ENCODE measurements around the gene PDE4C.

Gene PDE4C

GRCh38 chr19:18197306-18197705 is 28.9 kb downstream of the PDE4C start:
- no peak for DNase-seq

DNA sequence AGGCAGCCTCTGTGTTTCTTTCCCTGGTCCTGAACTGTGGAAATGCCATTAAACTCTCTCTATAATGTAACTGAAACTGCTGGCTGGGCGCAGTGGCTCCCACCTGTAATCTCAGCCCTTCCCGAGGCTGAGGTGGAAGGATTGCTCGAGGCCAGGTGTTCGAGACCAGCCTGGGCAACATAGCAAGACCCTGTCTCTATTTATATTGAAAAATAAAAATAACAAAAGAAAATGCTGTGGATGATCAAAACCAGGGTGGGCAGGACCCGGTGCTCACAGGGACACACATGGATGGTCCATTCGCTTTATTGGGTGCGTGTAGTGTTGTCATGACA is 29.8 kb downstream of the PDE4C start:
- no peak for DNase-seq

GRCh38 chr19:18194554-18195238 is 31.5 kb downstream of the PDE4C start:
- peak; percentile 51 to 61 for DNase-seq

- DNase-seq, result no peak
Measured at GRCh38 chr19:18194181-18194530, 32.1 kb downstream of the PDE4C start.

DNA sequence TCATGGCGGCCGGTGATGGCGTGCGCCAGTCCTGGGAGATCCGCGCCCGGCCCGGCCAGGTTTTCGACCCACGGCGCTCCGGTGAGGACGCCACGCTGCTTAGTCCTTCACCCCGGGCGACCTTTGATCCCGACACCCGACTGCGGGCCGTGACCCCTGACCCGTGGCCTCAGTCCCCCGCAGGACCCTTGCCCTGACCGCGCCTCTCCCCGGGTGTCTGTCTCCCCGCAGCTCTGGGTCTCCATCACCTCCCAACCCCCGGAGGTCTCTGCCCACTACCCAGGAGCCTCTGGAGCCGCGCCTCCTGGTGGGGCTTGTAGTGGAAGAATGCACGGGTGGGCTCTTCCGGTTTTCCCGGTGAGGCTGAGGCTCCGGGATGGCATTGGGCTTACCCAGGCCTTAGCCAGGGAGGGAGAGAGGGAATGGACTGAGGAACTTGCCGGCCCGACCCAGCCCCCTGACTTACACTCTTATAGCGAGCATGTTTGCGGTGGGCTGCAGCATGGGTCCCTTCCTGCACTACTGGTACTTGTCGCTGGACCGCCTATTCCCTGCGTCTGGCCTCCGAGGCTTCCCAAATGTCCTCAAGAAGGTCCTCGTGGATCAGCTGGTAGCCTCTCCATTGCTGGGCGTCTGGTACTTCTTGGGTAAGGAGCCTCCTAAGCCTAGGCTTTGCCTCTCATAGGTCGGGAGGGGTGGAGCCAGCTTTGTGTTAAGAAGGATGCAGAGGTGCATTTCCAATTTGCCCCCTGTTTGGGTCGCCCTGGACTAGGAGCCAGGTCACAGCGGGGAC is 32.7 kb downstream of the PDE4C start:
- peak; percentile 41 to 46 for DNase-seq

GRCh38 chr19:18192673-18193387 is 33.4 kb downstream of the PDE4C start, which contains the start of gene MPV17L2:
Gene MPV17L2 (plus strand): TSS chr19:18193218. CDS start chr19:18193282, 64 bp downstream.
- peak; percentile 98 for DNase-seq

- DNase-seq, result no peak
Measured at GRCh38 chr19:18191640-18192062, 34.6 kb downstream of the PDE4C start.

DNA sequence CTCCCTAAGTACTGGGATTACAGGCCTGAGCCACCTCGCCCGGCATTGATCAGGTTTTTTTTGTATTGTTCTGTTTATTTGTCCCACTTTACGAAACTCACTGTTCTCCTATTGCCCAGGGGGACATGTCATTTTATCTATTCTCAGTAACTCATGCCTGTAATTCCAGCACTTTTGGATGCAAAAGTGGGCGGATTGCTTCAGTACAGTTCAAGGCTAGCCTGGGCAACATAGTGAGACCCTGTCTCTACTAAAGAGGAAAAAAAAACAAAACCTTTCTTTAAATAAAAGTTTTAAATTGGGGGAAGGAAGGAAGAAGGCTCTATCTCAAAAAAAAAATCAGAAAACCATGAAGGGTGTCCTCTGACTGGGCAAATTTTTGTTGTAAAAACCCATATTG is 36.0 kb downstream of the PDE4C start:
- DNase-seq, result no peak

DNA sequence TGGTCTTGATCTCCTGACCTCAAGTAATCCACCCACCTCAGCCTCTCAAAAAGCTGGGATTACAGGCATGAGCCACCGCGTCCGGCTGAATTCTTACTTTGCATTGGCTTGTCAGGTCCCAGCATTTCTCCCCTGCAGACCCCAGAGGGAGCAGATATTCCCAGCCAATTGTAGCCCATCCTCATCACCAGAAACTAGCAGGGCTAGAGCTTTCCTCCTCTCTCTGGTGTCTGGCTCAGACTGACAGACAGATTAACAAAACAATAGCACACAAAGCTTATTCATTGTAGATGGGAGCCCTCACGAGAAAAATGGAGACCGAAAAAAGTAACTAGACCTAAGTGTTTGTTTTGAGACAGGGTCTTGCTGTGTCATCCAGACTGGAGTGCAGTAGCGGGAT is 40.7 kb downstream of the PDE4C start:
- DNase-seq, result no peak

- no peak for DNase-seq
Measured at GRCh38 chr19:18183529-18183928, 42.7 kb downstream of the PDE4C start.

DNA sequence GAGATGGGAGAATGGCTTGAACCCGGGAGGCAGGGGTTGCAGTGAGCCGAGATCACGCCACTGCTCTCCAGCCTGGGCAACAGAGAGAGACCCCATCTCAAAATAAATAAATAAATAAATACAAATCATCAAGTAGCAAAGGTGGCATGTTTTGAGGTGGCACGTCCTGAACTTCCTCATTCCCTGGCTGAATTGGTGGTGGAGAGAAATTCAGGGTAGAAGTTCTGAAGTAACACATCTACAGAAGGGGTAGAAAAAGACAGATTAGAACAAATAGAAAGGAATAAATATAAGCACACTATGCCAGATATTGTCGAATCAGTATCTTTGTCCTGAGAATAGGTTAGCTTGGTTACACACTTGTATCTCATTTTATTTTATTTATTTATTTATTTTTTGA is 46.3 kb downstream of the PDE4C start:
- DNase-seq, result no peak

GRCh38 chr19:18176367-18177310 is 49.6 kb downstream of the PDE4C start:
- DNase-seq, result no peak

DNA sequence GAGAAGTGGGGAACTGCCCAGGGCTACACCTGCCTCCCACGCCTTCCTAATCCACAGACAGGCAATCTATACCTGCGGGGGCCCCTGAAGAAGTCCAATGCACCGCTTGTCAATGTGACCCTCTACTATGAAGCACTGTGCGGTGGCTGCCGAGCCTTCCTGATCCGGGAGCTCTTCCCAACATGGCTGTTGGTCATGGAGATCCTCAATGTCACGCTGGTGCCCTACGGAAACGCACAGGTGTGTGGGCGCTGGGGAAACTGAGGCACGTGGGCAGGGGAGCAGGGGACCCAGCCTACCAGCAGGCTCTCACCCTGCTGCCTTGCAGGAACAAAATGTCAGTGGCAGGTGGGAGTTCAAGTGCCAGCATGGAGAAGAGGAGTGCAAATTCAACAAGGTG is 51.3 kb downstream of the PDE4C start:
- no peak for DNase-seq
